ENCODE measurements around the gene KIFC1. TPM values are rescaled to one million over a fixed set of nuclear protein-coding genes. Genes with fewer than 3 reads are reported as not detected.

Gene KIFC1
- total and polyA plus RNA-seq, 9 of the 15 experiments (the other 6 are each of a cell fraction or from before 2014, with no cell fraction given) = 1.3 to 95.2 (median 76.9) TPM

GRCh38 chr6:33377171-33377570 lies 14.5 kb upstream of the KIFC1 start:
- in situ Hi-C loops (cut with MboI) (no loop called here), intact Hi-C loops (cut with micrococcal nuclease) (loop anchor here (10.0 kb wide), 1 partner anchor 48 kb away; the partner anchor contains the start of gene SYNGAP1)
- no peaks in the 10 kb centered on the region for H3K9me3 ChIP-seq (replicated peaks; ENCODE audit: control insufficient read depth, insufficient read depth, low read depth, low read length)
- no peaks in the 10 kb centered on the region for H4K20me1 ChIP-seq (replicated peaks; ENCODE audit: control insufficient read depth, insufficient read depth, low read length)
- H2AFZ ChIP-seq (ENCODE audit: low read depth, low read length) = peak overlapping the region; percentile 75
- H3K4me1 ChIP-seq (replicated peaks in 1 of 2; ENCODE audit: control insufficient read depth in 2 of 2, insufficient read depth in 2 of 2, low read length in 2 of 2) = peaks cover 57 to 63% of the 10 kb centered on the region in 2 experiments
- TF ChIP-seq ZZZ3 (IDR thresholded peaks at IDR 0.05) (no peak), NCOA1 (IDR thresholded peaks at IDR 0.05; ENCODE audit: low read depth) (0 out of 2 replicates have a peak, but pooled peaks have one; percentile 9), MNT (conservative IDR thresholded peaks at IDR 0.05) (peak in 1 of 2 experiments; percentile 20; a peak in 1 of 4 replicates), ZNF395 (CRISPR knock-in tag; IDR thresholded peaks at IDR 0.05) (0 out of 2 replicates have a peak, but pooled peaks have one; percentile 2)
- H3K79me2 ChIP-seq (ENCODE audit: control insufficient read depth, insufficient read depth, low read length) = no peaks in the 10 kb centered on the region
- WGBS (ENCODE audit: insufficient coverage, low coverage, missing lambda C conversion rate) = 80% methylated on average over 4 of the region's 4 CpGs
- peak overlapping the region; percentile 26 for H3K27ac ChIP-seq (ENCODE audit: extremely low read depth, low read depth, low read length)
- BruUV-seq (replicated peaks) = no TSS peak
- no peaks in the 10 kb centered on the region for H3K36me3 ChIP-seq (ENCODE audit: control insufficient read depth, insufficient read depth, low read length)
- no peaks in the 10 kb centered on the region for H3K27me3 ChIP-seq (ENCODE audit: control insufficient read depth in 2 of 2, insufficient read depth in 2 of 2, low read length in 2 of 2)
- no peak overlapping the region for H3K4me2 ChIP-seq (ENCODE audit: insufficient read depth, low read length)
- H3K4me3 ChIP-seq = no peak overlapping the region
- ATAC-seq (no peak), FAIRE-seq (no peak), DNase-seq (ENCODE audit: extremely low read depth in 1 of 4, low spot score in 3 of 4) (no peak)
- CTCF ChIA-PET (ENCODE audit: low intra/inter-chr PET ratio) = no interaction called here
- H3K9me1 ChIP-seq (ENCODE audit: control insufficient read depth, insufficient read depth, low read length) = no peaks in the 10 kb centered on the region
- POLR2A ChIA-PET = interaction anchor here (0.9 to 1.7 kb wide), 2 partner anchors 12 to 14 kb away, joined by 3 to 9 read pairs; no protein-coding TSS in a partner anchor
- H3K9ac ChIP-seq (ENCODE audit: insufficient read depth in 1 of 2, low read depth in 2 of 2, low read length in 2 of 2) = no peak overlapping the region
